Activated CD4-positive, alpha-beta T cell treated with anti-CD3 and anti-CD28 coated beads, Interleukin-2, amount 50 U/mL, for 1 hour (primary cell): ENCODE measurements around the gene PSPH.

Experiments
- DNase-seq: peaks from one replicate; pipeline ENCODE4 v3.0.0-alpha.2; 2020

The PSPH gene

DNA sequence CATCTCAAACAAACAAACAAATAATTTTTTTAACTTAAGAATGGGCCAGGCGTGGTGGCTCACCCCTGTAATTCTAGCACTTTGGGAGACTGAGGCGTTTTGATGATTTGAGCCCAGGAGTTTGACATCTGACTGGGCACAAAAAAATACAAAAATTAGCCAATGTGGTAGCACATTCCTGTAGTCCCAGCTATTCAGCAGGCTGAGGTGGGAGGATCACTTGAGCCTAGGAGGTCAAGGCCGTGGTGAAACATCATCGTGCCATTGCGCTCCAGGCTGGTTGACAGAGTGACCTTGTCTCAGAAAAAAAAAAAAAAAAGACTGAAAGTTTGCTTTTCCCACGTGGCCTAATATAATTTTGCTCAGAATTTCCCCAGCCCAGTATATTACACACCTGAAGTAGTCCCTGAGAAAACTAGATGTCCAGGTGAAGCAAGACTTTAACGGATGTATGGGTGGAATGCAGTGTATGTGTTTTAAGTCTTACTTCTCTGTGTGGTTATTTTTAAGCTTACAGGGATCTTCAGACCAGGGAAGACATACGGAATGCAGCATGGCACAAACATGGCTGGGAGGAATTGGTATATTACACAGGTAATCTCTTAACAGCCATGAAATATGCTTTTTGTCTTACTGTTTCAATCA is 54.3 kb downstream of the PSPH start:
- no peak for DNase-seq

DNA sequence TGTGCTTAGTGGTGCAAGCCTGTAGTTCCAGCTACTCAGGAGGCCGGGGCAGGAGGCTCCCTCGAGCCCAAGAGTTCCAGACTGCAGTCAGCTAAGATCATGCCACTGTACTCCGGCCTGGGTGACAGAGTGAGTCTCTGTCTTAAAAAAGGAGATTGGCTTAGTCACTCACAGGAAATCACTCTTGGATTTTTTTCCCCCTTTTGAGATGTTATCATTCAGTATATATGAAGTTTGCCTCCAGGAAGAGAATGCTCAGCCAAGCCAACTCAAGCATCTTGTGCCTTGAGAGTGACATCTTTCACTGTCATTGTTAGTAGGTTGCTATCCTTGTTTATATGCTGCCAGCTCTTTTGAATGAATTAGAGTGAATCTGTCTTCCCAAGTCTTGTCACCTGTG is 58.9 kb downstream of the PSPH start:
- no peak for DNase-seq

GRCh38 chr7:55983537-55983936 is 67.7 kb downstream of the PSPH start:
- DNase-seq, result no peak

DNA sequence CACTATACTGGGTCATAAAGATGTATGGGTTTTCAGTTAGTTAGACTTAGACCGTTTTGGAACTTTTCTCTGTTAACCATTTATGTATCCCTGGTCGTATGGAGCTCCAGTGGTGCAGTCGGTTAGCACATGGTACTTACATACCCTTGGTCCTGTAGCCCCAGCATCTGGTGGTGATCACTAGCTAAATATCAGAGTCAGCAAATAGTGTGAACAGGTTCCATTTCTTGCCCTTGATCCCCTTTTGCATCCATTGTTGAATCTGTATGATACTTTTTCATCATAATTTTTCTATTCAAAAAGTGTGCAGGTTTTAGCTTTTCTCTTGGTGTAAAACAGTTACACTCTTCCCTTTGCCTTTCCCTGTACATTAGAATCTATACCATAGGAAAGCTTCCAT is 71.0 kb downstream of the PSPH start:
- no peak for DNase-seq

- DNase-seq, result no peak
Observed at GRCh38 chr7:55977831-55978230, 73.4 kb downstream of the PSPH start.

DNA sequence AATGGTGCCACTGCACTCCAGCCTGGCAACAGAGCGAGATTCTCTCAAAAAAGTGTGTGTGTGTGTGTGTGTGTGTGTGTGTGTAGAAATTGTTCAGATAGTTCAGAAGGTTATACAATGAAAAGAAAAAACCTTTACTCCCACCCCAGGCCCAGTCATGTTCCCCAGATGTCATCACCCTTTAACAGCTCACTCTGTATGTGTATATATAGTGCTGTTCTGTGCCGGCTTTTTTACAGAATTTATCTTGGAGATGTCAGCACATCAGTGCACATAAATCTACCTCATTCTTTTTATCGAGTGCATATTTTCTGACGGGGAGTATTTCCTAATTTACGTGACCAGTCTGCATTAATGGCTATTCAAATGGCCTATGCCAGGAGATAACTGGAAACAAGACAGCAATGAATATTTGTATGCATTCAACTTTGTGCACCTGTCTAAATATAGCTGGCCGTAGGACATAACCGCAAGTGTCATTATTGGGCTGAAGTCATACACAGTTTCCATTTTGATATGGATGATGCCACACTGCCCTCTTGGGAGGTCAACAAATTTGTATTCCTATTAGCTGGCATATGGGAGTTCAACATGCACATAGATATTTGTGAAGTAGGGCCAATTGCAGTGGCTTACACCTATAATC is 75.1 kb downstream of the PSPH start:
- no peak for DNase-seq

GRCh38 chr7:55973747-55974250 is 77.4 kb downstream of the PSPH start:
- no peak for DNase-seq

- no peak for DNase-seq
Observed at GRCh38 chr7:55970978-55971377, 80.3 kb downstream of the PSPH start.

- no peak for DNase-seq
Observed at GRCh38 chr7:55970561-55970960, 80.7 kb downstream of the PSPH start.

GRCh38 chr7:55969391-55969790 is 81.9 kb downstream of the PSPH start:
- no peak for DNase-seq

DNA sequence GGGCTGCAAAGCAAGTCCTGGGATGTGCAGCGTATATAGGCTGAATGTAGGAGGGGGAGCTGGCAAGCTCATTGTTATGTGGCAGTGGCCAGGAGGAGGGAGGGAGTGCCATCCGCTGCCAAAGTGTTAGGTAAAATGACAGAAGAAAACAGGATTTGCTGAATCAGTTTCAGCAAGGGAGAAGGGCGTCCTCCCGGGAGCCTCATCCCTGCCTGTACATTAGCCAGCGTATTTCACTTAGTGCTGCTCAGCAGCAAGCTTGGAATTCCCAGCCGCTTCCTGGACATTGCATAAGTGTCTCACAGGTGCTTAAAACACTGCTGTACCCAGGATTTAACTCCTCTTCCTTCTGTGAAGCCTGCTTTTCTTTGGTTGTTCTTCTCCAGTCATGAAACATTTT is 84.4 kb downstream of the PSPH start:
- DNase-seq, result no peak

DNA sequence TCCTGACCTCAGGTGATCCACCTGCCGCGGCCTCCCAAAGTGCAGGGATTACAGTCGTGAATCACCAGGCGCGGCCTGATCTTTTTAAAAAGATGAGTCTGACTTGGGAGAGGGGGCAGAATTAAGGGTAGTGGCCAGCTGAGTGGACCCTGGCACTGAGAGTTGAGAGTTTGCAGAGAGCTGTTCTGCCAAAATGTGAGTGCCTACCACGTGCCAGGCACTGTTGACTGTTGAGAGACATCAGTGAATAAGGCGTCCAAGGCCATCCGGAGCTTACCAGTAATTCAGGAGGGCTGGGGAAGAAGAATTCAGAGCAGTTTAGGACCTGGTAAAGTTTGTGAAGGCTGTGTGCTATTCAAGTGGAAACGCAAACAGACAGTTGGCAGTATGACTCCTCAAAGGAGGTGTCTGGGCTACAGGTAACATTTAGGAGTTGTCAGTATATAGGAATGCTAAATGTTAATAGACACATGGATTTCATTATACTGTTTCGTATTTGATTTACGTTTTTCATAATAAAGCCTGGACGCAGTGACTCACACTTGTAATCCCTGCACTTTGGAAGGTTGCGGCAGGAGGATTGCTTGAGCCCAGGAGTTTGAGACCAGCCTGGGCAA is 85.3 kb downstream of the PSPH start:
- DNase-seq, result no peak

- DNase-seq, result no peak
Observed at GRCh38 chr7:55965100-55965470, 86.2 kb downstream of the PSPH start.

DNA sequence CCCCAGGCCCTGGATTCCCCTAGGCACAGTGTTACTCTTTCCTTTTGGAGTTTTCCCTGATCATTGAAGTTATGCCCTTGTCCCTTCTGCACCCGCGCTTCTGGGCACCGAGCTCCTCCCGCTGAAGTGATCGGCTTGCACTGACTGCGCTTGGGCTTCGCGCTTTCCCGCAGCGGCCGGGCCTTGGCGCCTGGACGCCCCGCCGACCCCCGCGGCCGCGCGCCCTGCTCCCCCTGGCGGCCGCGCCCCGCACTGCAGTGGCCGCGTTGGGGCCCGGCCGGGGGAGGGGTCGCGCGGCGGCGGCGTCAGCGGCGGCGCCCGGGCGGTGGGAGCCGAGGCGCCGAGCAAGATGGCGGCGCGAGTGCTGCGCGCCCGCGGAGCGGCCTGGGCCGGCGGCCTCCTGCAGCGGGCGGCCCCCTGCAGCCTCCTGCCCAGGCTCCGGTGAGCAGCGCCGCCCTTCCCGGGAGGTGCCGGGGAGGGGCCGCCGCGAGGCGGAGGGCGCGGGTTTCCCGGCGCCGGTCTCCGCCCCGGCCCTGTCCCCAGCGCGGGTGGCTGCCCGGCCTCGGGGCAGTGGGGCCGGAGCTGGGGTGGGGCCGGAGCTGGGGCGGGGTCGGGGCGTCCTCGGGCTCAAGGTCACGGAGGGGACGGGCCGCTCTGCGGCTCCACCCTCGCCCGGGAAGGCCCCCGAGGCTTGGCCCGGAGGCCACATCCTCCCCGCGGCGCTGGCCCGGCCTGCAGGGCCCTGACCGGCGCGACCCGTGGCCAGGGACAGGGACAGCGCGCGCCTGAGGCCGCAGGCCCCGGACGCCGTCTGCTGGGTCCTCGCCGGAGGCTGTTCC is 86.8 kb downstream of the PSPH start, which contains the start of gene NIPSNAP2:
Gene NIPSNAP2, plus strand, starts transcription at position 325 of the 839 bp plus-strand sequence. Its CDS starts 25 bp downstream, at position 350.
- DNase-seq, result peak; percentile 54

- DNase-seq, result no peak
Observed at GRCh38 chr7:55963584-55964168, 87.6 kb downstream of the PSPH start.

DNA sequence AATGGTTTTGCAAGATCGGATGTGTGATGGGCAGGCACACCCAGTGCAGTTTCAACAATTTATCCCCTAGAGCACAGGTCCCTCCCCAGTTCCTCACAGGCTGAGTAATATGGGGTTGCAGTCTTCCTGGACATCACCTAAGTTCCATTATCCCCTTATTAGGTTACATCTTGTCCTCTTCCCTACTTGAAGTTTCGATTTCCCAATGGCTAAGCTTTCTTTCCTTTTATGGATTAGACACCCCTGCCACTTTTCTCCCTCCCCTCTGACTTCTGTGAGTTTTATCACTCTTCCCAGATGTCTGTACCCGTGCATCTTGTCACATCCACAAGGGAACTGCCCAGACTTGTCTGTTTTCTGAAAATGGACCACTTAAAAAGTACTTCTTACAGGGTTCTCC is 89.2 kb downstream of the PSPH start:
- DNase-seq, result no peak
